Suprapubic skin (tissue), 4 donors: ENCODE data around the gene PIM2. TPM values are rescaled to one million over a fixed set of nuclear protein-coding genes. Genes with fewer than 3 reads are reported as not detected.
A peak's percentile ranks its signal among the peaks of the same experiment; 100 is the strongest.

Experiments used
- DNase-seq, 2 donors: peaks; one replicate each; pipeline ENCODE4 v3.0.0-alpha.2; 2019; ENCODE audit warnings: low spot score in 2 of 2
- H3K27ac ChIP-seq: fragments of 200-600 bp; sonication (generic); one replicate; pipeline ENCODE4 v1.5.1; 2019
- H3K27me3 ChIP-seq: fragments of 200-600 bp; sonication (generic); one replicate; pipeline ENCODE4 v1.5.1; 2019
- H3K36me3 ChIP-seq: fragments of 200-600 bp; sonication (generic); one replicate; pipeline ENCODE4 v1.5.1; 2019
- H3K4me1 ChIP-seq: fragments of 200-600 bp; sonication (generic); one replicate; pipeline ENCODE4 v1.5.1; 2019
- H3K4me3 ChIP-seq: fragments of 200-600 bp; sonication (generic); one replicate; pipeline ENCODE4 v1.5.1; 2019; ENCODE audit warnings: mild to moderate bottlenecking
- H3K9me3 ChIP-seq: fragments of 200-600 bp; sonication (generic); one replicate; pipeline ENCODE4 v1.5.1; 2019
- CTCF ChIP-seq, 2 donors: fragments of 200-600 bp in 1 of 2; fragments of 450-650 bp in 1 of 2; sonication (generic) in 1 of 2; IDR thresholded peaks; one replicate each; pipeline ENCODE4 v1.5.1; 2016 to 2019; ENCODE audit warnings: antibody characterized with exemption in 2 of 2, mild to moderate bottlenecking in 1 of 2, moderate library complexity in 1 of 2
- EP300 ChIP-seq: sonication (generic); formaldehyde crosslinking; IDR thresholded peaks from one replicate; pipeline ENCODE4 v1.6.1; 2017; ENCODE audit warnings: antibody characterized with exemption
- POLR2A ChIP-seq, 2 donors: fragments of 450-650 bp; IDR thresholded peaks; one replicate each; pipeline ENCODE4 v1.6.1; 2017; ENCODE audit warnings: antibody characterized with exemption in 2 of 2, mild to moderate bottlenecking in 2 of 2, moderate library complexity in 2 of 2
- POLR2AphosphoS5 ChIP-seq, 3 donors: sonication (generic); formaldehyde crosslinking; IDR thresholded peaks; one replicate each; pipeline ENCODE4 v1.6.1; 2017; ENCODE audit warnings: antibody characterized with exemption in 3 of 3
- WGBS: methylation state at CpG from one replicate; pipeline ENCODE4 v1.1.5; 2018; 5-methylcytosine and 5-hydroxymethylcytosine counted together
- total RNA-seq, 4 donors: library from RNA; depleted of rRNA; stranded (reverse); fragments of >200 nt; gene quantifications; one replicate each; pipeline ENCODE4 v1.1.0, GENCODE V29; 2016

Gene PIM2
- total RNA-seq, 4 donors from 2014 or later, result 6.2 to 18.2 (median 8.7) TPM

DNA sequence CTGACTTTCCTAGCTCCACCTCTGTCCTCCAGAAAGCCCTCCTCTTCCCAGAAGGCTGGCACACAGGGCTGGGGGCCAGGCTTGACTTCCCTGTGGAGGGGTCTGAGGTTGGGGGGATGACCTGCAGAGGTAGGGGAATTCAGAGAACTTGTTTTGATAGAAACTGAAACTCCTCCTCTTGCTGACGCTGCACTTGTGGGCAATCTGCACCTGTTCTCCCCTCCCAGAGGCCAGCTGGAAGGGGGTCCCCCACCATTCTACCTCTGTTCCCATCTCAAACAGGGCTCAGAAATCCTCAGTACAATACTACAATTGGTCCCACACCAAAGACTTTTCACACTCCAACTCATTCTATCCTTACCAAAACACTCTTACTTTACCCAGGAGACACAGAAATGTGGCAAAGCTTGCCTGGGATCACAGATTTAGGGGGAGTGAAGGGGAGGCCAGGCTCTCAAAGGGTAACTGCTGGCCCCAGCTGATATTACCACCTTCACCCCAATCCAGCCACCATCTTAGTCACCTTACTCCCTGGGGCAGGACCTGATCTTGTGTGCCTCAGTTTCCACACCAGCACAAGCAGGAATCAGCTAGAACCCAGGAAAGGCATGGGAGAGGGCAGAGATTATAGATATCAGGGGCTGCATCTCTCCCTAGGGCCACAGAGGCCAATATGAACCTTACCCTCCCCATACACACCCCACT lies 20.0 kb upstream of the PIM2 start:
- DNase-seq, result no peak
- H3K9me3 ChIP-seq, result no peaks in the 10 kb centered on the region
- TF ChIP-seq POLR2A (IDR thresholded peaks at IDR 0.05), result no peak
- TF ChIP-seq POLR2AphosphoS5 (IDR thresholded peaks at IDR 0.05), result no peak
- no peak for TF ChIP-seq CTCF (IDR thresholded peaks at IDR 0.05)
- TF ChIP-seq EP300, result no peak
- H3K27ac ChIP-seq, result no peak overlapping the region
- H3K4me3 ChIP-seq, result no peak overlapping the region
- 100% methylated on average over 1 of the region's 1 CpG for WGBS
- no peaks in the 10 kb centered on the region for H3K27me3 ChIP-seq
- H3K4me1 ChIP-seq, result no peaks in the 10 kb centered on the region
- peaks cover 11% of the 10 kb centered on the region for H3K36me3 ChIP-seq

GRCh38 chrX:48937054-48937907 lies 18.5 kb upstream of the PIM2 start:
- 58% methylated on average over 8 of the region's 9 CpGs for WGBS
- no peaks in the 10 kb centered on the region for H3K4me1 ChIP-seq
- peaks cover 16% of the 10 kb centered on the region for H3K36me3 ChIP-seq
- H3K4me3 ChIP-seq, result no peak overlapping the region
- H3K9me3 ChIP-seq, result no peaks in the 10 kb centered on the region
- H3K27ac ChIP-seq, result peak overlapping the region; percentile 51
- DNase-seq, result peak in 1 of 2 donors; percentile 76
- no peaks in the 10 kb centered on the region for H3K27me3 ChIP-seq
- TF ChIP-seq CTCF (IDR thresholded peaks at IDR 0.05) (no peak), EP300 (no peak)

DNA sequence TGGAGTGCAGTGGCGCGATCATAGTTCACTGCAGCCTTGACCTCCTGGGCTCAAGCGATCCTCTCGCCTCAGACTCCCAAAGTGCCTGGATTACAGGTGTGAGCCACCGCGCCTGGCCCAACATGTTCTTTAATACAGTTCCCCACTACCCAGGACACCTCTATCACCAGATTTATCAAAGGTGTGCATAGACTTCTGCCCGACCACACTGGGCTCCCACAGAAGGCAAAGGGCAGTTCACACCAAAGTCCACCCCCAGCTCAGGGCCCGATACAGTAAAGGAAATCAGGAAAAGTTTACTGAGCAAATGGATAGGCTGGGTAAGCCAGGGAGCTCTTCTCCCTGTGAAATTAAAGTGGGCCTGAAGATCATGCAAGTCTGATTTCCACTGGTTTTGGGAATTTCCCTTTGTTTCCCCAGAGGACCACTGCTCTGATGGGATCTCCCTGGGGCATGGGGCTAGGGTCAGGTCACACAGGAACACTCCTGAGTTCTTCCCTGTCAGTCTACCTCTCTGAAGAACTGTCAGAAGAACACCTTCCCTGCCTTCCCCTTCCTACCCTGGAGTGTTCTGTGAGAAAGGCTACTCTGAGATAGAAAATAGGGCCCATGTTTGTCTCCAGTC lies 17.7 kb upstream of the PIM2 start:
- Histone ChIP-seq H3K4me1 (no peaks in the 10 kb centered on the region), H3K27ac (peak overlapping the region; percentile 29), H3K4me3 (no peak overlapping the region), H3K9me3 (no peaks in the 10 kb centered on the region), H3K27me3 (no peaks in the 10 kb centered on the region), H3K36me3 (peaks cover 16% of the 10 kb centered on the region)
- WGBS, result 95% methylated on average over 8 of the region's 8 CpGs
- TF ChIP-seq EP300 (no peak), POLR2A (IDR thresholded peaks at IDR 0.05) (no peak)
- no peak for DNase-seq

GRCh38 chrX:48935301-48935670 lies 16.5 kb upstream of the PIM2 start:
- TF ChIP-seq POLR2A (IDR thresholded peaks at IDR 0.05) (no peak), EP300 (no peak), POLR2AphosphoS5 (IDR thresholded peaks at IDR 0.05) (no peak), CTCF (IDR thresholded peaks at IDR 0.05) (no peak)
- H3K36me3 ChIP-seq, result peaks cover 16% of the 10 kb centered on the region
- no peaks in the 10 kb centered on the region for H3K27me3 ChIP-seq

GRCh38 chrX:48934581-48935300 lies 15.9 kb upstream of the PIM2 start:
- H3K27ac ChIP-seq, result no peak overlapping the region
- H3K4me3 ChIP-seq, result no peak overlapping the region
- no peak for DNase-seq
- WGBS, result 68% methylated on average over 7 of the region's 7 CpGs
- no peaks in the 10 kb centered on the region for H3K27me3 ChIP-seq
- H3K4me1 ChIP-seq, result no peaks in the 10 kb centered on the region
- peaks cover 21% of the 10 kb centered on the region for H3K36me3 ChIP-seq
- H3K9me3 ChIP-seq, result no peaks in the 10 kb centered on the region
- TF ChIP-seq POLR2AphosphoS5 (IDR thresholded peaks at IDR 0.05) (no peak), CTCF (IDR thresholded peaks at IDR 0.05) (no peak), POLR2A (IDR thresholded peaks at IDR 0.05) (no peak), EP300 (no peak)

More at GRCh38 chrX:48935301-48935670, 16.5 kb upstream of the PIM2 start:
- no peak overlapping the region for H3K27ac ChIP-seq
- 88% methylated on average over 1 of the region's 1 CpG for WGBS
- no peaks in the 10 kb centered on the region for H3K4me1 ChIP-seq
- no peak overlapping the region for H3K4me3 ChIP-seq
- DNase-seq, result no peak
- H3K9me3 ChIP-seq, result no peaks in the 10 kb centered on the region
